Activated CD4-positive, alpha-beta T cell treated with anti-CD3 and anti-CD28 coated beads, Interleukin-2, Interleukin-4, amounts not matched to agents 100 ng/mL and 50 ng/mL, durations not matched to agents 16 hours and 8 hours (primary cell): ENCODE measurements around the gene LYSMD4.

ENCODE experiments used
- DNase-seq: peaks from one replicate; pipeline ENCODE4 v3.0.0-alpha.2; 2020; ENCODE audit warnings: low spot score

The LYSMD4 gene

GRCh38 chr15:99706557-99707303 lies 26.5 kb downstream of the LYSMD4 start:
- DNase-seq, result peak; percentile 64

- DNase-seq, result peak; percentile 87
These were observed 28.8 kb downstream of the LYSMD4 start for GRCh38 chr15:99704444-99704838.

- DNase-seq, result peak; percentile 48
These were observed 29.4 kb downstream of the LYSMD4 start for GRCh38 chr15:99703603-99704443.

GRCh38 chr15:99702895-99703602 lies 30.2 kb downstream of the LYSMD4 start:
- no peak for DNase-seq

- no peak for DNase-seq
These were observed 37.1 kb downstream of the LYSMD4 start for GRCh38 chr15:99696096-99696495.

GRCh38 chr15:99692825-99693224 lies 40.4 kb downstream of the LYSMD4 start:
- DNase-seq, result no peak

- no peak for DNase-seq
These were observed 46.9 kb downstream of the LYSMD4 start for GRCh38 chr15:99686290-99686689.

GRCh38 chr15:99683000-99683670 lies 50.1 kb downstream of the LYSMD4 start:
- peak; percentile 39 for DNase-seq

- DNase-seq, result no peak
These were observed 50.8 kb downstream of the LYSMD4 start for GRCh38 chr15:99682455-99682854.

- DNase-seq, result no peak
These were observed 51.2 kb downstream of the LYSMD4 start for GRCh38 chr15:99681990-99682389.

- no peak for DNase-seq
These were observed 53.0 kb downstream of the LYSMD4 start for GRCh38 chr15:99680276-99680675.

GRCh38 chr15:99677540-99678134 lies 55.6 kb downstream of the LYSMD4 start:
- no peak for DNase-seq
